GM19467 (cell line): ENCODE results near the gene OTOA.
A peak's percentile ranks its signal among the peaks of the same experiment; 100 is the strongest.
"Not testable (repeated sequence)": the region's sequence is repeated elsewhere in the genome, so short reads cannot be mapped to it uniquely, and the experiment has no call there.

Experiments used
- ATAC-seq: cut with Tn5 transposase; IDR thresholded peaks from one replicate; pipeline ENCODE4 v1.9.1; 2021; ENCODE audit warnings: mild to moderate bottlenecking, moderate library complexity; ENCODE audit not compliant: unreplicated experiment

OTOA gene

DNA sequence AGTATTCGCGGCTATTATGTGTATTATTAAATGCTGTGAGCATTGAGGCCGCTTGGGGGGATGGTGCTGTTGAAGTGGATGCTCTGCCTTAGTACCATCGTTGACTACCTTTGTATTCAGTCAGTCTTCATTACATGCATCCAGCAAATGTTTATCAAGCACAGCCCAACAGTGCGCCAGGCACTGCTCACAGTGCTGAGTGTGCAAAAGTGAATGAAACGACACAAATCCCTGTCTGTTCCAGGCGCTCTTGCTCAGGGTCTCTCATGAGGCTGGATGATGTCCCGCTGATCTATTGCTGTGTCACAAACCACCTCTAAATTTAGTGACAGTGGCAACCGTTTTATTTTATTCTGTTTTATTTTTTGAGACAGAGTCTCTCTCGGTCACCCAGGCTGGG, 53.8 kb downstream of the OTOA start:
- ATAC-seq: no peak

DNA sequence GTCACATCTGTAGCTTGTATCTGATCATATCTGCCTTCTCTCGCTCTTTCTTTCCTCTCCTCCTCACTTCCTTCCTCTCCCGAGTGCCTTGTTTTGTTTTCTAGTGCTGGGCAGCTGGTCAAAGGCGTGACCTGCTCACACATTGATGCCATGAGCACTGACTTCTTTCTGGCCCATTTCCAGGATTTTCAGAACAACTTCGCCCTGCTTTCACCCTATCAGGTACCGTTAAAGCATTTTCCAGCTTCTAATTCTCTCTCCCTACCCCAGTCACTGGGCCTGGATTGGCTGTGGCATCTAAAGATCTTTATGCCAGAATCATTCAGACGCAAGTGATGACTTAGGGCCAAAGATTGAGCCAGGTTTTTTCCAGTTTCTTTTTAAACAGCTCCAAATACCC, 55.5 kb downstream of the OTOA start:
- ATAC-seq: no peak

DNA sequence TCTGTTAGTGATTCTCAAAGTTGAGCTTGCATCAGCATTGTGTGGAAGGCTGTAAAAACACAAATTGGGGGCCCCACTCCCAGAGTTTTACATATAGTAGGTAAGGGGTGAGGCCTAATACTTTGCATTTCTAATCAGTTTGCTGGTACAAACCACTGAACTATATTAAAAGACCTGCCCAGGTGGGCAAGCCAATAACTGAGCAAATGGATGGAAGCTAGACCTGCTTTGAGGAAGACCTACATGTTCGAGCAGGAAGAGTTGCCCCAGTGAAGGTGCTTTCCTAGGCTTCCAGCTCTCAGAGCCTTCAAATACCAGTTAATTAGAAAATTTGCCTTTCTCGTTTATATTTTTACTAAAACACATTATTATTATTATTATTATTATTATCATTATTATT, 56.8 kb downstream of the OTOA start:
- ATAC-seq: no peak

DNA sequence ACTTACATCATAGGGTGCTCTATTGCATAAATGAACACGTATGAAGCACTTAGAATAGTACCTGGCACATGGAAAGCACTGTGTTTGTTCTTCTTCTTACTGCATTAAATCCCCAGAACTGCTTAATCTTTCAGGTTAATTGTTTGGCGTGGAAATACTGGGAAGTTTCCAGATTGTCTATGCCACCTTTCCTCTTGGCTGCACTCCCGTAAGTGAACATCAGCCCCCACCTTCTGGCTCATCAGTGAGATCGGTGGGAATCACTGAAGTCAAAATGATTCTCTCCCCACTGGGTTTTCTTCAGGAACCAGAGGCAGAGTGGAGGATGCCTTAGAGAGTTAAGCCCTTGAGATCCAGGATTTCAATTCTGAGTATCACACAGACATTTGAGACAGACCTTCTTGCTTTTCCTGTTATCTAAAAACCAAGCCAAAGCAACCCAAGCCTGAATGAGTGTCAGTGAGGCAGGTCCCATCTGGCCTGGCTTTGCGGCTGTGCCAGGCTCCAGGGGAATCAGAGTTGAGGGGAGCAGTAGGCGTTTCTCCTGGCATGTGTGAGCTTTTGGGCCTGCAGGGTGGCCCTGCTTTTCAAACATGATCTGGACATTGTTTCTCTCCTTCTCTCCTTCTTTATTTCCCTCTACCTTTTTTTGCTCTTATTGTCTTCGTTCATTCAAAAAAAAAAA, 59.1 kb downstream of the OTOA start:
- ATAC-seq: no peak

DNA sequence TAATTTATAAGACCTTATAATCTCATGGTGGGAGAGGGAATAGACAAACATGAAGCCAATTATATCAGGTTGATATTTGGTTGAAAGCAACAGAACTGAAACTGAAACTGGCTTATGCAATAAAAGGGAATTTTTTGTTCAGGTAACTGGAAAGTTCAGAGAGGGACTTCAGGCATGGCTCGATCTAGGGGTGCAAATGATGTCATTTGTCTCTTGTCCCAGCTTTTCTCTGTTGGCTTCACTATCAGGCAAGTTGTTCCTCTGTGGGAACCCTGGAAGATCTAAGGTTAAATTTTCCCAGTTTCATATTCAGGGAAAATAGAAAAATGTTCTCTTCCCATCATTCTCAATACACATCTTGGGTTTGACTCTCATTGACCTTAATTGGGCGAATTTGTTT, 59.8 kb downstream of the OTOA start:
- no peak for ATAC-seq

DNA sequence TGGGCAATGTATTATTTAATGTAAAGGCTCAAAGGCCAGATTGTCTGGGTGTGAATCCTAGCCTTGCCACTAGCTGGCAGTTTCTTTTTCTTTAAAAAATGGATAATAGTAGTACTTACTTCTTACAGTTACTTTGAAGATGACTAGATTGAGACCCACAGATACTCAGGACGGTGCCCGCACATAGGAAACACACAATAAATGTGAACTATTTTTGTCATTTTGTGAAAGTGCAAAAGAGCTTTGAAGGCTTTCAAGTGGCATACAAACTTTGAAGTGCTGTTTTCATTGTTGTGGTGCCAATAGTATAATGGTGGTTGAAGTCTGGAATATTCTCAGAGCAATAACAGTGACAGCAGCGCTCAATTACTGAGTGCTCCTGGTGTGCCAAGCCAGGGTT, 63.6 kb downstream of the OTOA start:
- ATAC-seq: no peak

DNA sequence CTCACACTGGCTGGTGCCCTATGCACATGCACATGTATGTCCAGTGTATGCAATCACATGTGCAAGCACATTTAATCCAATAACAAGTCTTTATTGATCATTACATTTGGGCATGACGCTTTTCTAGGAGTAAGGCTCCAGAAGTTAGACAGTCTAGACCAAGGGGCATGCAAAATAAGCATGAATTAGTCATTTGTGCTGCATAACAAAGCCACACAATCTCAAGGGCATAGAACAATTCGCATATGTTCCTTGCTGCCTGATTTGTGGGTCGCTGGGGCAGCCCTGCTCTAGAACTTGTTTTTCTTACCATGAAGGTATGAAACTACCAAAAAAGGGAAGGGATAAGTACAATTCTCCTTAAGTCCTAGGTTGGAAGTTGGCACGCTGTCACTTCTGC, 67.5 kb downstream of the OTOA start:
- not testable (repeated sequence) for ATAC-seq

DNA sequence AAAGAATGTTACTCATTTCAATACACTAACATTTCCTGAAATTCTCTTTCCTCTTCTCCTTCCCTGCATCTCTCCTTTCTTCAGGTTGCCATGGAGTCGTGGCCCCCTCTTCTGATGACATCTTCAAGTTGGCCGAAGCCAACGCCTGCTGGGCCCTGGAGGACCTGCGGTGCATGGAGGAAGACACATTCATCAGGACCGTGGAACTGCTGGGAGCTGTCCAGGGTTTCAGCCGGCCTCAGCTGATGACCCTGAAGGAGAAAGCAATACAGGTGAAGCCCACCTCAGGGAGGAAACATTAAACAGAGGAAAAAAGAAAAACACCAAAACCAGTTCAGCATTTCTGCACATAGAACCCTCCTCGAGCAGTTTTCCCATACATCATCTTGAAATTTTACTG, 76.9 kb downstream of the OTOA start:
- not testable (repeated sequence) for ATAC-seq

DNA sequence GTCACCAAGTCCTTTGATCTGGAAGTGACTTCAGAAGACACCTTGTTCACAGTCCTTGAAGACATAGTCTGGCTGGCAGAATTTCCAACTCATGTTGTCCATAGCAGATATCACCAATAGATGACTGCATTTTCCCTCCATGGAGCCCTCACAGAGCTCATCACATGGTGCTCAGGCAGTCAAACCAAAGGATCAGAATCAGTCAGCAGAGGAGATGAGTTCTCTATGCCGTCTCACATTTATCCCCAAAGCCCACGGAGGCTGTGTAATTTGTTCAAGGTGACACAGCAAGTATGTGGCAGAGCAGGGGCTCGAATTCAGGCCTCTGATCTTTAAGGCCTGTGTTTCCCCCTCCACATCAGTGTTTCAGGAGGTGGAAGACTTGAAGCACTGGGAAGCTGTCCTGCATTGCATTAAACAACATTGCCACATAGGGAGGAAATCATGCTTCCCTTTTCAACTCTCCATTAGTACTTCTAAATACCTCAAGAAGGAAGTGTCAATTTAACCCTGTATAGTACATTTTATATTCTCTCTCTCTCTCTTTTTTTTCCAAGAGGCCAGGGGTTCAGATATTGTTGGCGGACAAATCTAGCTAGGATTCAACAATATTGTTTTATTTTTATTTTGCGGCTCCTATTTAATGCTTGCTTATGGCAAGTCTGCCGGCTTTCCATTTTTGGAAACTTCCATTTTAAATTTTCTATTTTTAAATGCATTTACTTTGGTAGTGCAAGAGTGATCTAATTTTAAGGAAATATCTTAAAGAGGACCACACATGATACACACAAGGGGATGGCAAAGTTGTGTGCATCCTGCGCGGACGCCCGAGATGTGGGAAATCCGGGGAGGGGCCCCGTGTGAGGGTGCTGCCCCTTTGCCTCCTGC, 92.7 kb downstream of the OTOA start:
- not testable (repeated sequence) for ATAC-seq

DNA sequence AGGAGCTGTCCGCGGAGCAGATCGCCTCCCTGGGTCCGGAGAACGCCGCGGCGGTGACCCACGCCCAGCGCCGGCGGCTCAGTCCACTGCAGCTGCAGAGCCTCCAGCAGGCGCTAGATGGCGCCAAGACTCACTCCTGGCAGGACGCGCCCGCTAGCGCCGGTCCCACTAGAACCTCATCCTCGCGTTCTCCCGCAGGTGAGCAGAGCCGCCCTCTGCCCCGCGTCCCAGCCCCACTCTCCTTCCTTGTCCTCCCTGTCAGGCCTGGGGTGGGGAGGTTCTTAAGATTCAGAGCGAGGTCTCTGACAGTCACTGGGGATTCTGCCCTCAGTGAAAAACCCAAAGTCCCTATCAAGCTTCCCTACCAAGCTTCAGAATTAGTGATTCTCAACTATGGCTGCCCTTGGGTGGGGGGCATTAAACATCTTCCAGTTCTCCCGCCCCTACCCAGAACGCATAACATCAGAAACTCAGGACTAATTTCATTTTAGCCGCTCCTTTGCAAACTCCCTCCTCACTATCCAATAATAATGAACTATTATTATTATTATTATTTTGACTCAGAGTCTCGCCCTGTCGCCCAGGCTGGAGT, 93.4 kb downstream of the OTOA start:
- ATAC-seq: peak; percentile 91

DNA sequence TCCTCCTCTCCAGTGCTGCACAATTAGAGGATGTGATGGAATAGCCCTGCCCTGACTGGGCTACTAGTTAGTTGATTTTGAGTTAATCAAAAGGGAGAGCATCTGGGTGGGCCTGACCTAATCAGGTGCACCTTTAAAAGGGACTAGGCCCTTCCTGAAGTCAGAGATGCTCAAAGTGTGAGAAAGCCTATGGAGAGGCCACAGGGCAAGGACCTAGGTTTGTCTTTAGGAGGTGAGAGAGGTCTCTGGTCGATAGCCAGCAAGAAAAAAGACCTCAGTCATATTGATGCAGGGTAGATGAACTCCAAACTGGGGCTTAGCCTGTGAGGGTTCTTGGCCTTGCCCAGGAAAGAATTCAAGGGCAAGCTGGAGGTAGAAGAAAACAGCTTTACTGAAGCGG, 104.5 kb downstream of the OTOA start:
- not testable (repeated sequence) for ATAC-seq

DNA sequence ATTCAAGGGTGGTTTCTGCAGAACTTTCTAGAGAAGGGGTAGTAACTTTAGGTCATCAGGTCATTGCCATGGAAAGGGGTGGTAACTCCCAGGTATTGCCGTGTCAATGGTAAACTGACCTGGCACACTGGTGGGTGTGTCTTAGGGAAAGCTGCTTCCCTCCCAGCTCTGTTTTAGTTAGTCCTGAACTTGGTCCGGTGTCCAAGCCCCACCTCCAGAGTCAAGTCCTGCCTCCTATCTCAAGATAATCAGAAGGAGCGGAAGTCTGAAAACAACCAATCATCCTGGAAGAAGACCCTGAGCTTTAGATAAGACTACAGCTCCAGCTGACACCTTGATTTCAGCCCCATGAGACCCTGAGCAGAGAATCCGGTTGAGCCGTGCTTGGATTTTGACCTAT, 105.0 kb downstream of the OTOA start:
- ATAC-seq: not testable (repeated sequence)

DNA sequence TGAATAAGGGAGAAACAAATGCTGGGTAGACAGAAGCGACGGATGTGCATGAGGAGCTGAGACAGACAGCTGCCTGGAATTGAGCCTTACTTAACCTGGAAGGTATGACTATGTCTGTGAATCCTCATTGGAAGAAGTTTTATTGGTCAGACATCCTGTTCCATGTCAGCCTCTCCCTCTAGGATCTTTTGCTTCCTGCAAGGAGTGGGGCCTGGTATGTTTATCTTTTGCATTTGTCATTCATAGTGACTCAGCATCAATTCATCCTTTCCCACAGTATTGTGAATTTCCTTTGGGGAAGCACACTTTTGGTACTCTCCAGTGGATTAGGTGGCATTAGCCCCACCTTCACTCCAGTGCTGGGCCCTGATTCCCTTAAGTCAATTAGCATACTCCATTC, 105.5 kb downstream of the OTOA start:
- ATAC-seq: not testable (repeated sequence)

DNA sequence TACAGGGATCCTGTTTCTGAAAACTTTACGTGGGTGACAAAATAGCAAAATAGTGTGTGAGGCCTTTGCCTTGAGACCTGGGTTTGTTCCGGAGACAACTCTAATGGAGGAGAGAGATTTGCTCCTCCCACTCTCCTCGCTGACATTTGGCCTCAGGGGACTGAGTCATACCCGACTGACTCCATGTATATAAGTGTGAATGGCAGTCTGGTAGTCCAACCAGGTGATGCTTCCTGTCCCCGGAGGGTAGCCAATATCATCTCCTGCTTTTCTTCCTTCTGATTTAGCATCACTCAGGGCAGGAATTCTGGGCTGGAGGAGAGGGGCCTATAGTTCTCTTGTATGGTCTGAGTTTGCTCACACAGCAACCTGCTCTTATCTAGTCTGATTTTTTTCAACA, 106.8 kb downstream of the OTOA start:
- ATAC-seq: not testable (repeated sequence)

DNA sequence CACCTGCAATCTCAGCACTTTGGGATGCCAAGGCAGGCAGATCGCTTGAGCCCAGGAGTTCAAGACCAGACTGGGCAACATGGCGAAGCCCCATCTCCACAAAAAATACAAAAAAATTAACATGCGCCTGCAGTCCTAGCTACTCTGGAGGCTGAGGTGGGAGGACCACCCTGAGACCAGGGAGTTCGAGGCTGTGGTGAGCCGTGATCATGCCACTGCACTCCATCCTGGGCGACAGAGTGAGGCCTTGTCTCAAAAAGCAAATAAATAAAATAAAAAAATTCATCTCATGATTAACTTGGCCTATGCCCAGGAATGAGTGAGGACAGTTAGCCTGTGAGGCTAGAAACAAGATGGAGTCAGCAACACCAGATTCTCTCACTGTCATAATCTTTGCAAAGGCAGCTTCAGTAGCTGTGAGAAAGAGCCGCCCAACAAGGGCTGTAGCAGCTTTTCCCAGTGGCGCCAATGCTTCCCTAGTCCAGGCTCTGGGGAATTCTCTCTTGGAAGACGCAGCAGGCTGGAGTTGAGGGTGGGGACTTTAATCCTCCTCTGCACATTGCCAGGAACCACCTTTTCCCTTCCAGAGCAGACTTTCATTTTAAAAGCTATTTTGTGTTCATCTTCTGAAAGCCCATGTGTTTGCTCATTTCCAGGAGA, 108.9 kb downstream of the OTOA start:
- ATAC-seq: not testable (repeated sequence)

DNA sequence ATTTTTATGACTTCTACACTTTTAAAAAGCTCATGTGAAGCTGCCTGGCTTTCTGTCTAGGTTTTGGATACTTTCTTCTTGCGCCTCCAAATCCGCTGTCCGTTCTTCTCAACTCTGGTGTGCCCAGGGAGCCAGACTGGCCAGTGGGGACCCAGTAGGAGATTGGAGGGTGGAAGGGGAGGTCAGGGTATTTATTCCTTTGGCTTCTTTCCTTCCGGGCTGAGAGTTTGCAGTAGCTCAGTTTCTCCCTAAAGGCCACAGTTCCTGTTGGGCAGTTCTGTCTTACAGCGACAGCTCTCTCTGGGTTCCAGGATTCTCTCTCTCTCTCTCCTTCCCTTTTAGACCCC, 109.4 kb downstream of the OTOA start:
- ATAC-seq: not testable (repeated sequence)

DNA sequence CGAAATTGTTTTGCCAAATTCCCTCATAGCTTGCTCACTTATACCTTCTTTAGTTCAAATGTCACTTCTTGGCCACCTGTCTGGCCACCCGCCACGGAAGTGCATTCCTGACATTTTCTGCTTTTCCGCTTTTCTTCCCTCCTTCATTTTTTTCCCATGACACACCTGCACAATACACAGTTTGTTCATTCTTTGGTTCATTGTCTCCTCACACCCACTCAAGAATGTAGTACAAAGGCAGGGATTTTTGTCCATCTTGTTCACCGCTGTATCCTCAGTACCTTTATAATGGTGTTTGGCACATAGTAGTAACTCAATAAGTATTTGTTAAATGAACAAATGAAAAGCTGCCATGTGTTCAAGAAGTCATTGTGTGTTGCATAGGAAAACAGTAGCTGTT, 116.8 kb downstream of the OTOA start:
- not testable (repeated sequence) for ATAC-seq

DNA sequence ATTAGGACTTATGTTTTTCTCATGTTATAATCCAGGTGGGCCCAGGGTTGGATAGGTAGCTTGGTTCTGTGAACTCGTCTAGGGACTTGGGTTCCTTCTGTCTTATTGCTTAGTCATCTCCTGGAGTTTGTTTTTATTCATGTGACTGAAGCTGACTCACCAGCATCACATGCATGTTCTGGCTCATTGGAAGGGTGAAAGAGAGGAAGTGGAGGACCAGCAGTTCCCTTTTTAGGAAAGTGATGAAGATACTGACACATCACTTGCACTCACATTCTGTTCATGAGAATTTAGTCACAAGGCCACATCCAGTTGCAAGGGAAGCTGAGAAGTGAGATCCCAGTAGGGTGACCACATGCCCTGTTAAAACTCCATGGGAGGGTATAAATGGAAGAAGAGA, 126.7 kb downstream of the OTOA start:
- not testable (repeated sequence) for ATAC-seq

DNA sequence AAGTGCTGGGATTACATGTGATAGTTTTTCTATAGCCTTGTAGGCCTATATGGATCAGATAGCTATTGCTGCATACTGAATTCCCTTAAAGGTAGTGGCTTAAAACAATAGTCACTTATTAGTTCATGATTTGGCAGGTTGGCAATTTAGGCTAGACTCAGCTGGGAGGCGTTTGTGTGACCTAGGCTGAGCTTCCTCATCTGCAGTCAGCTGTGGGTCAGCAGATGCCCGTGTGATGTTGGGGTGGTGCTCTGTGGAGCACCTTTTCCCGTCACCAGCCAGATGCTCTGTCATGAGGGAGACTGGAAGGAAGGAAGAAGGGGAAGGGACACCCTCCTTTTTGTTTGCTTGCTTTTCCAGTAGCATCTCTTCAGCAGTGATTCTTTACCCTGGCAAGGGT, 129.5 kb downstream of the OTOA start:
- not testable (repeated sequence) for ATAC-seq

DNA sequence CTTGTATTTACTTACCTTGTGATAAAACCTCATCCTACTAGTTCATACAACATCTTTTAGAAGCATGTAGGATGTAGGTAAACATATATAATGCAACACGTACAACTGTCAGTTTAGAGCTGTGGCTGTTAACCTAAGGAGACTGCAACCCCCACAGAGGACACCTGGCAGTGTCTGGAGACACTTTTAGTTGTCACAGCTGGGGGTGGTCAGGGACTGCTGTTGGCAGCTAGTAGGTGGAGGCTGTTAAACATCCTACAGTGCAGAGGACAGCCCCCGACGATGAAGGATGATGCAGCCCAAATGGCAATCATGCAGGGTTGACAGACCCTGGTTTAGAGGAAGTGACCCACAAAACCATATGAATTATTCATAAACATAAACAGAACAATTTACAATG, 134.8 kb downstream of the OTOA start:
- ATAC-seq: not testable (repeated sequence)
